GM04504 (cell line): Measurements from ENCODE around the gene PLXNA4.

ENCODE experiments used
- DNase-seq: peaks from one replicate; pipeline ENCODE4 v3.0.0-alpha.2; 2012; ENCODE audit warnings: low read depth

The PLXNA4 gene

DNA sequence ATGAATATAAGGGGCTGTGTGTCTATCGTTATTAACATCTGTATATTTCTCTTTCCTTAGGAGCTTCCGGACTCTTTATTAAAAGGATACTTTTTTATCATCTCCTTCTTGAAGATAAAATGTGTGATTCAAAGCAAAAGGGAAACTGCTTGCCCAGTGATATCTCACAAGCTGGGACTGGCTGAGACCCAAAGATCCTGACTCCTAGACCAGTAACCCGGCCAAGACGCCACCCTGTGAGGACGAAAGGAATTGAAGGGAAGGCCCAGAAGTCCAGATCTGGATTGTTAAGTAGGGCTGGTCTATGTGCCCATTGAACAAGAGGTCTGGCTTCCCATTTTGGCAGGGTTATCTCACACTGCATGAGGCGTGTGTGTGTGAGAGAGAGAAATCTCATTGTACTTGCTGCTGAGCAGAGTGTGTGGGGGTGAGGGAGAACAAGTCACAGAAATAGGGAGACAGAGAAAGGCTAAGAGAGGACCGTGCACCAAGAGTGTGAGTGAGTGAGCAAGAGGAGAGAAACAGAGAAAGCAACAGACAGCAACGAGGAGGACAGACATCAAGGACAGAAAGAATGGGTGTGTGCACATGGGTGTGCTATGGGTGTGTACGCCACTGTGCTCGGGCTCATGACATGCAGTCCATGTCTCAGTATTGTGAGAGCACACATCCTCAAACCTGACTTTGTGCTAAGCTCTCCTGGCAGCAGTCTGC, 75.4 kb downstream of the PLXNA4 start:
- peak; percentile 36 for DNase-seq

DNA sequence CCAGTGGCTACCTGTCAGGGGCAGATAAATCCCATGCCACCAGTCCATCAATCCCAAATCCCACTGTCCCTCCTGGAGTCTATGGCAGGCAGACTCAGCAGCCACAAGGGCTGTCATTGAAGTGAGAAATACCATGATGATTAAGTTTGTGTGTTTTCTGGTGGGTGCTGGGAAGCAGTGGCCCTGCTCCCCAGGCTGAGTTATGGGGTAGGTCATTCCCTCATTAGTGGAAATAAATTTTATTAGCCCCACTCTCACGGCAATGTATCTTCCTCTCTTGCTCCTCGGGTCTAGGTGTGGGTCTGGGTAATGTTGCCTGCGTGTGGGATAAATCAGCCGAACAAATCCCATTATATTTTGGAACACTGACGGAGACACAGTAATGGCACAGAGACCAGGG, 76.8 kb downstream of the PLXNA4 start:
- no peak for DNase-seq

DNA sequence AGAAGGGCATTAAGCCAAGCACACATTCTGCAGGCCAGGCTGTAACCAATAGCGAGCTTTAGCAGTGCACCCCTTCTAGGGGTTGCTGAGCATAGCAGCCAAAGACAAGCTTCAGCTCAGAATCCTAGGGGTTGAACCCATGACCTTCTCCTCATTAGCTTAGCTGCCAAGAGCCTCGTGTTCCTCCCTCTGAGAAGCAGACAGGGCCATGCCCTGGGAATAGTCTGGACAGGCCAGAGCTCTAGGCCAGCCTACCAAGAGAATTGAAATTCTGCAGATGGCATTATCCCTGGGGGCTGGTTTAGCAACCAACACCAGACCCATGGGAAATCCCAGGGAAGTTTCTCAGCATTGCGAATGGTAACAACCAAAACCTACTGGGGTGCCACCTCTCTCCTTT, 77.2 kb downstream of the PLXNA4 start:
- no peak for DNase-seq

DNA sequence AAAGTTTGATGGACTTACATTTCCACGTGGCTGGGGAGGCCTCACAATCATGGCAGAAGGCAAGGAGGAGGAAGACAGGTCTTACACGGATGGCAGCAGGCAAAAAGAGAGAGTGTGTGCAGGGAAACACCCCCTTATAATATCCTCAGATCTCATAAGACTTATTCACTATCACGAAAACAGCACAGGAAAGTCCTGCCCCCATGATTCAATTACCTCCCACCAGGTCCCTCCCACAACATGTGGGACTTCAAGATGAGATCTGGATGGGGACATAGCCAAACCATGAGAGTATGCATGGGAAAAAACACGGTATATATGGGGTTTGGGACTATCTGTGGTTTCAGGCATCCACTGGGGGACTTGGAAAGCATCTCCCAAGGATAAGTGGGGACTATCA, 78.0 kb downstream of the PLXNA4 start:
- no peak for DNase-seq

DNA sequence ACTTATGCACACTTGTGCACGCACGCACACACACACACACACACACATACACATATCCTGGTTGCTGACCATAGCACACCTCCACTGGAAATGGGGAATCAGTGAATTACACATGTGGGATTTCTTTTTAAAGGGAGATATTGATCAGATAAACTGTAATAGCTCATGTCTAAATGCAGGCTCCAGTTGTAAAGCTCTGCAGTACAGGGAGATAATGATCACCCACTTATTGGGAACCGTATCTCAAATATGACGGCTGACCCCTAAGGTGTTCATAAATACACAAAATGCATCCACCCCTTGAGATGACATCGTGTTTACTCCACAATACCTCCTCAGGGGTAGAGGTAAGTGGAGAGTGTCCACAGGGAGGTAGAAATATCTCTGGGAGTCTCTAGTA, 79.2 kb downstream of the PLXNA4 start:
- DNase-seq: no peak

DNA sequence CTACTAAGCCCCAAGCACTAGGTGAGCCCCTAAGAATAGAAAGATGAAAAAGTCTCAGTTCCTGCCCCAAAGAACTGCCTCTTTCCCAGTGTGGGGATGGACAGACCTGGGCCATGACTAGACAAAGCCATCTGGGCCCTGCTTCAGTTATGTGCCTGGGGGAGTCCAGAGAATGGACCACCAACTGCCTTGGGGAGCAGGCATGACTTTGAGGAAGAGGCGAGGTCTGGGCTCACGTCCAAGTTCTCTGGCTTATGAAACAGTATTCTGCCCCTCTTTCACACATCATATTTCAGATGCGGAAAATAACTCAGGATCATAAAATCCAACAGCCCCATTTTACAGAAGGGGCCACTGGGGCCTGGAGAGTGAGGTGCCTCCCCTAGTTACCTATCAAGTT, 80.3 kb downstream of the PLXNA4 start:
- no peak for DNase-seq

DNA sequence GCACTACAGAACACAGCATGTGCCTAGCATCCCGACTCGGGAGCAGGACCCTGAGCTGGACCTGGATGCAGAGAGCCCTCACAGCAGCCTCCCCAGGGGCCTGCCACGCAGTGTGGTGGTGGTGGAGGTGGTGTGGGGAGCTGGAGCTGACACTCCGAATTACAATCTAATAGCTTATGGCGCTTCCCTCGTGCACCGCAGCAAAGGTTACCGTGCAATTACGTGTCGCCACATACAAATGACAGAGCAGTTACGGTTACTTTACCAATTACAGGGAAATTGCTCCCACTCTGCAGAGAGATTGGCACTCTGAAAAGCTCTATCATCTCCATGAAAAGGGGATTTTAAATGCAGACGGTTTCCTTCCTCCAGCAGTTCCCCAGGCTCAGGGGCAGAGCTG, 81.8 kb downstream of the PLXNA4 start:
- no peak for DNase-seq

DNA sequence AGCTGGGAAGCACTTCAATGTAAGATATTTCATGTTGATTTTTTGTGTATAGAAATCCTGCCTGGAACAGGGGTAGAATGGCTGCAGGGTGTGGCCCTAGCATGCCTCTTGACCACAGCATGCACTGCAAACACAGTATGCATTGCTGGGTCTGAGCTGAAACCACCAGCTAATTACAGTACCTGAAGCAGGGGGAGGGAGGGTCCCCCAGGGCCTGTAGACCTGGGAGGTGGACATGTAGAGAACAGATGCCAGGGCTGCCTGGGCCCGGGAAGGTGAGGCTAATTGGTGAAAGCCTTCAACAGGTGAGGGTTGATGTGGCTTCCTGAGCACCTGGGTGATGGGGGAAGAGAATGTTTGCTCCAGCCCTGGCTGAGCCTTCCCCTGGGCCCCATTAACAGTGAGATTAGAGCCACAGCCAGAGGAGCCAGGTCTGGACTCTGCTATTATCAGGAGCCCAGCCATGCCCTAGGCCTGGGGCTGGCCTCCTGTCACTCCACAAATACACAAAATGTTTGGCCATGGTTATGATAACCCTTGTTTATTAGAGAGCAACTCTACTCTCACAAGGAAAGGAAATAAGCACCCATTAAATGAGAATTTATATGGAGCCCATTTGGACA, 83.3 kb downstream of the PLXNA4 start:
- DNase-seq: no peak

DNA sequence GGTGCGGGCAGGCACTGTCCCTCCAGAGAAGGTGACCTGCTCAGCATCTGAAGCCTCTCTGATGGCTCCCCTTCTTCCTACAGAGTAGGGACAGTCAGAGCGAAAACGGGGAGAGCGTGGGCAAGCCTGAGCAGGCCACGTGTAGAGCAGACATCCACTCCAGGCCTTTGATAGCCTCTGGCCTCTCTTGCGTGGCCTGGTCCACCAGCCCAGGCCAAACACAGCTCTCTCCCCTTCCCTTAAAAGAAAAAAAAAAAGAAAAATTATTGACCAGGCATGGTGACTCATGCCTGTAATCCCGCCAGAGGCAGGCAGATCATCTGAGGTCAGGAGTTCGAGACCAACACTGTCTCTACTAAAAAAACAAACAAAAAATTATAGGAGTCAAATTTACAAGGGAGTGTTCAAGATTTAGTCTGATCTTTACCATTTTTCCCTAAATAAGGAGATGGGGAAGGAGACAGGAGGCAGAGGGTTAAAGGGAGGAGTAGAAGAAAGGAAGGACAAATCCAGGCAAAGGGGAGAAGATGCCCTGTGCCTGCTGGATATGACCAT, 84.8 kb downstream of the PLXNA4 start:
- DNase-seq: no peak

DNA sequence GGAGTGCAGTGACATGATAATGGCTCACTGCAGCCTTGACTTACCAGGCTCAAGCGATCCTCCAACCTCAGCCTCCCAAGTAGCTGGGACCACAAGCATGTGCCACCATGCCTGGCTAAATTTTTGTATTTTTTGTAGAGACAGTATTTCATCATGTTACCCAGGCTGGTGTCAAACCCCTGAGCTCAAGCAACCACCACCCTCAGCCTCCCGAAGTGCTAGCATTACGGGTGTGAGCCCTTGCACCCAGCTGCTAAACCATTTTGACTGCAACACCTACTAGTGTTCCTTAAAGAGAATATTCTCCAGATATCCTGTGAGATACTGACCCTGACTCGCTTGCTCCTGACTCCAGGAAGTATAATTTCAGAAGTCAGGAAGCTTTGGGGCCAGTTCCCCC, 85.8 kb downstream of the PLXNA4 start:
- no peak for DNase-seq

DNA sequence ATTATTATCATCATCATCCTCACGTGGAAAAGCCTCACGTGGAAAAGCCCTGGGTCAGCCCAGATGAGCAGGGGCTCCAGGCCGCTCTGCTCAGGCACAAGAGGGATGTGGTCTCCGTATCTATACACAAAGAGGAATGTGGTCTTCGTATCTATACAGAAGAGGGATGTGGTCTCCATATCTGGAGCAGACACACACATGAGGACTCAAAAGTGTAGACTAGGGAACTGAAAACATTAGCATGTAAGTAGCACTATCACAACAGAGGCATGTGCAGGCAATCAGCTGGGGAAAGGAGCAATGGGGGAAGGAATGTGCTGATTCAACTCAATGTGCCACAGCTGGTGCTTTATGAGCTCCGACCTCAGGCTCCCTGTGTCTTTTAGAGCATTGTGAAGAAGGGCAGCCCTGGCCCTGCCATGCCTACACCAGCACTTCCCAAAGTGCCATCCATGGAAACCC, 86.5 kb downstream of the PLXNA4 start:
- no peak for DNase-seq

DNA sequence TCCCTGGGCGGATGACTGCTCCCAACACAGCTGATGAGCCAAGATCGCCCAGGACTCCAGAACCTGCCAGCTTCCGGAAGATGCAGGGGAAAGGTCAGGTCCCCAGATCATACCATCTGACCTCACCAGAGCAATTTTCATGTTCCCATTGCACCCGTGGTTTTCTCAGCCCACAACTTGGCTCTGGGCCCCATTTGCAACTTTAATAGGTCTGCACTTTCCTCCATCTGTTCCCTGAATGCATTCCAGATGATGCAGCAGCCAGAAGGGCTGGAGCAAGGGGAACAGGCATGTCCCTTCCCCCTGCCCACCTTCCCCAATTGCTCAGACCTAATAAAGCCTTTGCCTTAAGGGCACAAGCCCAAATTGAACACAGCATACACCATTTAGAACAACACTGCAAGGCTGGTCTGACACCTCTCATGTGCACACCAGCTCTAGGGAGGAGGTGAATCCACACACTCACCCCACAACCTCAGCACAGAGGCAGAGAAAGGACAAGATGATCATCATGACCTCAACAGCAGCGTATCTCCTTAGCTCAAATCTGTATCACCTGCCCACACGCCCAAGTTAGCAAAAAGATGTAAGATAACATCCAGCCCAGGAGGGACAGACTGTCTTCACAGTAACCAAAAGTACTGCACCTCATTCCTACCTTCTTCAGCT, 87.5 kb downstream of the PLXNA4 start:
- DNase-seq: peak; percentile 29

DNA sequence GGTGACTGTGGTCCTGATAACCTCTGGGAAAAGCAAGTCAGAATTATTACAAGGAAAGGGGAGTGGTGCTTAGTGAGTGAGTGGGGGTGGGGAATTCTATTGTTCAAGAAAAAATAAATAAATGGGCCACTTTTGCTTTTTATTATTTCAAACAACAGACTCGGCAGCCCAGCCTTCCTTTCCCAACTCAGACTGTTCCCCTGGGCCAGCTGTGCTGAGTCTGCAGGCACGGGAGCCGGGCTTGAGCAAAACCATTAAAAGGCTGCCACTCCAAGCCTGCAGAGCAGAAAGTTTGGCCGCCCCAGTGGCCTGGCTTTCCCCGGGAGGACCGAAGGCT, 90.0 kb downstream of the PLXNA4 start:
- no peak for DNase-seq

DNA sequence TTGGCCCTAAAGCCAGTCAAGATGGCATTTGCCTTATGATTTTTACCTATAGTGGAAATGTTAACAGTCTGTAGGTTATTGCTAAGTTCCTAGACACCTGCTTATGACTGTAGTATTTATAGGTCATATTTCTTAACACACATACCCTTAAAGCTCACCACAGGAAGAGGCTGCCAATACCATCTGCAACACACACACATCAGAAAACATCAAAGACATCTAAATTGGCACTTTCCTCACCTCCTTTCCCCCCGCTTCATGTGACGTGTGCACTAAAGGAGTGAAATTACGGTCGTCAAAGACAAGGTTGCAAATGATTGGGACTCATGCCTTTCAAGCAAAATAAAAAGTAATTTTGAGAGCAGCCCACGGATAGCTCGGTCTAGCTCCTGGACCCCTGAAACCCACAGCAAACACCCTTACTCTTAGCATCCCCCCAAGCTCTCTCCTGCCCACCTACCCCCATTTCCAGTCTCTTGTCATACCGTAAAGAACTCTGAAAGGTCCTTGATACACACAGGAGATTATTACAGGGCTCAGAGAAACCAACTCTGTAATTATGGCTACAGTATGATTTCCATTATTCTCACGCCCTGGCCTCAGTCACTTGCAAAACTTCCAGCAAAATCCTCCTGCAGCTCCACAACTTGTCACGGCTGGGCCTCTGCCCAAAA, 90.5 kb downstream of the PLXNA4 start:
- DNase-seq: no peak

DNA sequence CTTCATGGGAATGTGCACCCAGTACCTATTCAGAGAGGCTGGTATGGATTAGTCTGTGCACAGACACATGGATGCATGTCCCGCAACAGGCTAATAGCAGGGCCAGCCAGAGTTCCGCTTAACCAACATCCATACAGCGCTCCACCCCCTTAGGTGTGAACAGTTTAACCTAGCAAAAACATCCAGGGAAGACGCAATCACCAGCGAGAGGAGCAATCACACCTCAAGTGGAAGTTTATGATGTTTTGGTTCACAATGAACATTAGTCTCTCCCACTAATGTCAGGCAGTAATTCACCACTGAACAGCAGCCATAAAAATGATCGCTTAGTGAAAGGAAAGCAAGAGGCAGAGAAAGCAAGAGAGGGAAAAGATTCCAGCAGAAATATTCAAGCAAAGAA, 91.1 kb downstream of the PLXNA4 start:
- DNase-seq: no peak

DNA sequence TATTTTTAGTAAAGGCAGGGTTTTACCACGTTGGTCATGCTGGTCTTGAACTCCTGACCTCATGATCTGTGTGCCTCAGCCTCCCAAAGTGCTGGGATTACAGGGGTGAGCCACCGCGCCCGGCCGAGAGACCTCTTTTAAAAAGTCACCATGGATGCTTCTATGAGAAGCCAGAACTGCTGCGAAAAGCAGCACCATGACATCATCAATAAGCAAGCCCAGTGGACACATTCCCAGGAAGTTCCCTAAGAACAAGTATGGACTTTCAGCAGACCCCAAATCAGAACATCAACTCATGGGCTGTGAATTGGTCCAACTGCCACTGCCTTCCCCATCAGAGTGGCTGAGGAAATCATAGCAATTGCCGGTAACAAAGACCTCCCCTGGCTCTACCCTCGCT, 93.4 kb downstream of the PLXNA4 start:
- DNase-seq: no peak

DNA sequence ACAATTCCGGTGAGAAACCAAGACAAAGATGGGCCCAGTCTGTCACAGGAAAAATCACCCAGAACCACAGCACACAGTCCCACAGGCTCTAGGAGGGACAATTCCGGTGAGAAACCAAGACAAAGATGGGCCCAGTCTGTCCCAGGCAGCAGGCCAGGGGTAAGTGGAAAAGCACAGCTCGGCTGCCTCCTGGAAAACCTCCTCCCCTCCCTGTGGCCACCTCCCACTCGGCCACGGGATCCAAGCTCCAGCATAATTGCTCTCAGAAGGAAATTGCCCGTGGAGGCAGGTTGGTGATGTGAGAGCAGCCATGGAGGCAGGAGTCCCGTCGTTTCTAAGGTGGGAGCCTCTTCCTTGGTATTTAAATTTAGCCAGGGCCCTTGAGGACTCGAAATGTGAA, 95.7 kb downstream of the PLXNA4 start:
- DNase-seq: no peak

DNA sequence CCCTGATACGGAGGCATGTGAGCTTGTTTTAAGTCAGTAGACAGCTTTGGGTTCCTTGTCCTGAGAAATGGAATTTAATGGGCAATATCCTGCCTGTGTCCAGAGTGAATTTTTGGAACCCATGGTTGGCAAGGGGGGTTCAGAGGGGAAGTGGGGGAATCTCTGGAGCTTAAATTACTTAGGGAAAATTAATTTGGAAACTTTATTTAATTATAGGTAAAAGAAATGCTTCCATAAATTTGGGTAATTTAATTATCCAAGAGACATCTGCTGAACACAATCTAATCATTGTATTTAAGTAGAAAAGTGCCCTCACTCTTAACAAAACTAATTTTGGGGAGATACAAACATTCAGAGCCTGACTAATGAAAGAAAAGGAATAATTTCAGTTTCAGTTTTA, 99.7 kb downstream of the PLXNA4 start:
- no peak for DNase-seq

DNA sequence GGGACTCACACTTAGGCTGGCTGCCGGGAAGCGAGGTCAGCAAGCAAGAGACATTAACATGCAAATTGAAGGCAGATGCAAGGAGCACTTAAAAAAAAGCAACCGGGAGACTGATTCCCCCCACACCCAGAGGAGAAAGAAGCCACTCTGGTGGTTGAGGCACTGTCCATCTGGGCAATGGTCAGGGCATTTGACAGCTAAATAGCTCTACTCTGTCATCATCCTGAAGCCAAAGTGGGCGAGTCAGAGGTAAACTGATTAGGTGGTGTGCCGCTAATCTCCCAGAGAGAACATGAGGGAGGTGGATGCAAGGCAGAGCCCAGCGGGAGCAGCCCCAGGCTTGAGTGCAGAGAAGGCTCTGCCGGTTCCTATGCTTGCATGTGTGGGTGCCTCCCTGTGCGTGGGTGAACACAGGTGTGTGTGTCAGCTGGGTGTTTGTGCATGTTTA, 100.6 kb downstream of the PLXNA4 start:
- DNase-seq: no peak

DNA sequence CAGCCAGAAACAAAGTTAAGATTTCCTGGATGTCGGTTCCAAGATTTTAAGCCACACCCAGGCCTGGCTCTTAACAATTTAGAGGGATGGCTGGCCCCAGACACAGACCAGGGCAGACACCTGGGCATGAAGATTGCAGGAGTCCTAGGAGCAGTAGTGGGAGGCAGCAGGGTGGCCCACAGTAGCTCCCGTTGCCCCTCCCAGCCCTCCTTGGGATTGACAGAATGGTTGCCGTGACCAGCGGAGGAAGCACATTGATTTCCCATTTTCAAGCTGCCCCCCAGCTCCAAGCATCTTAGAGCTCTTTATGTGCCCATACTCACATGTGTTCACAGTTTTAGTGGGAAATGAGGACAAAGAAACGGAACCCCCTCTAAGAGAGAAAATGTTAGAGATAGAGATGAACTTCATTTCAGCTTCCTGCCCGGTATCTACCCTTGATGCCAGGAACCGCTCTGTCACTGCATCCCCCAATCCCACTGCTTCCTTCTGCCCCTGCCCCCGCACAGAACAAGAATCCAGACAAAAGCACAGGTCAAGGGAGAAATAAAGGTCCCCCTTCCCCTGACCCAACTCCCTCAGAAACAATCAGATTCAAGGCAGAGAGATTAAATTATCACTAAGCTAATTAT, 101.1 kb downstream of the PLXNA4 start:
- DNase-seq: no peak

DNA sequence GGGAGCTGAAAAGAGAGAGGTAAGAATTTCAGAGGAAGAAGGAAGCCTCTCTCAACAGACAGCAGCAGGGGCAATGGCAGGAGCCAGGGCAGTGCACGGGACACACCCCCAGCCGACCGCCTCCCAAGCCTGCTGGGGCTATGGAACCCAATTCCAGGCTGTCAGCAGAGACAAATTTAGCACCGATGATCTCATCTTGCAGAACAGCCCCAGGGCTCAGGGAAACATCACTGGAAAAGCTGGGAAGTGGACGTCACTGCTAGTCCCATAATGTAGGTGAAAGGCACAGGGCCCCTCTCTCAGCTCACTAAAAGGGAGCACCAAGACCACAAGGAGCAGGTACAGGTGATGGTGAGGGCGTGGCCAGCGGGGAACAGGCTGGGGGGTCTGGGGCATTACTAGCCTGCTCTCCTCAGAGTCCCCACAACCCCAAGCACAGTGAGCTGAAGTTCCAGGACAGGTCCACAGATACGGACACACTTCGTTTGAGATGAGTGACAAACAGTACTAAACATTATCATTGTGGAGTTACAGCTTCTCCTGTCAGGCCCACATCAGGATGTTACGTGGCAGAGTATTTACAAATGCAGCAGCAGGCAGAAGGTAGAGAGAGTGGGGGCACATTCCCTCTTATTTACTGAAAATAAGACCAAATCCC, 103.7 kb downstream of the PLXNA4 start:
- peak; percentile 63 for DNase-seq

DNA sequence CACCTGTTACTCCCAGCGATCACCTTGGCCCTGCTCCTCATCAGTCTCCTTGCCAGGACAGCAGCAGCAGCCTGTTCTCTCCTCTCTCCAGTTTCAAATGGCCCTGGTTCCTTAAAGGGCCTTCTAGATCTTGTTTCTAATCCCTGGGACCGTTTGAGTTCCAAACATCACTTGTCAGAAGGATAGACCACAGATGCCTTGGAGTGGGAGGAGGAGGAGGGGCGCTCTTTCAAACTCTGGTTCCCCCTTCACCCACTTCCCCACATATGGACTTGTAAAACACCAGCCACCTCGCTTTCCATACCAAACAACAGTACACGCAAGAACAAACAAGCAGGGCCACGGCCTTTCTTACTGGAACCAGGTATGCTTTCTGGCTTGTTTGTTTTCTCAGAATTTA, 104.8 kb downstream of the PLXNA4 start:
- DNase-seq: no peak
